Measurements from ENCODE around the gene ACAN. TPM values are rescaled to one million over a fixed set of nuclear protein-coding genes. Genes with fewer than 3 reads are reported as not detected.

The ACAN gene
- total and polyA plus RNA-seq, 9 of the 15 experiments (the other 6 are each of a cell fraction or from before 2014, with no cell fraction given) = not detected

DNA sequence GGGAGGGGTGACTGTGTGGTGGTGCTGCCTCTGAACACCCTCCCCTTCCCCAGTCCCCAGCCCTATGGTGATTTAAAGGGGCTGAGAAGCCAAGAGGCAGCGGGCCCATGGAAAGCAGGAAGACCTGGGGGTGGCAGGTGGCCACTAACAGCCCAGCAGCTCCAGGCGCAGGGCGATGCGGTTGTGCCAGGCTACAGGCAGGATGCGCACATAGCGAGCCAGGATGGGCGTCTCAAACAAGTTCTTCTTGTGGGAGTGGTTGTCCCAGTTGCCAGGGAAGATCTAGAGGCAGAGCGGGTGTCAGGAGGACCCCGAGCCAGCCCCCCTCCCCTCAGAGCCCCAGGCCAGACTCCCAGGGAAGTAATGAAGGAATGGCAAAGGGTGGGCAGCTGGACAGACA is 96.0 kb downstream of the ACAN start:
- Histone ChIP-seq H3K27ac (ENCODE audit: extremely low read depth, low read depth, low read length) (no peak overlapping the region), H3K4me1 (replicated peaks in 1 of 2; ENCODE audit: control insufficient read depth in 2 of 2, insufficient read depth in 2 of 2, low read length in 2 of 2) (peaks cover 10 to 43% of the 10 kb centered on the region in 2 experiments; a peak in 4 of 5 replicates), H3K9me1 (ENCODE audit: control insufficient read depth, insufficient read depth, low read length) (peaks cover under 1% of the 10 kb centered on the region), H4K20me1 (replicated peaks; ENCODE audit: control insufficient read depth, insufficient read depth, low read length) (no peaks in the 10 kb centered on the region), H3K27me3 (ENCODE audit: control insufficient read depth in 2 of 2, insufficient read depth in 2 of 2, low read length in 2 of 2) (no peaks in the 10 kb centered on the region), H3K36me3 (ENCODE audit: control insufficient read depth, insufficient read depth, low read length) (peaks cover 46% of the 10 kb centered on the region), H2AFZ (ENCODE audit: low read depth, low read length) (no peak overlapping the region), H3K9me3 (replicated peaks; ENCODE audit: control insufficient read depth, insufficient read depth, low read depth, low read length) (no peaks in the 10 kb centered on the region), H3K9ac (ENCODE audit: insufficient read depth in 1 of 2, low read depth in 2 of 2, low read length in 2 of 2) (peak overlapping the region in 1 of 2 experiments; percentile 78; a peak in 2 of 4 replicates), H3K4me2 (ENCODE audit: insufficient read depth, low read length) (no peak overlapping the region), H3K79me2 (ENCODE audit: control insufficient read depth, insufficient read depth, low read length) (peaks cover 1% of the 10 kb centered on the region; the same call in 1 of the 3 replicates), H3K4me3 (no peak overlapping the region)
- ChIA-PET CTCF (ENCODE audit: low intra/inter-chr PET ratio) (no interaction called here), POLR2A (interaction anchor here (0.6 kb wide), 1 partner anchor 233 kb away, joined by 3 read pairs; no protein-coding TSS in a partner anchor)
- 95% methylated on average over 5 of the region's 9 CpGs for whole genome bisulfite sequencing (ENCODE audit: insufficient coverage, low coverage, missing lambda C conversion rate)
- no peak for ATAC-seq
- in situ Hi-C loops (cut with MboI) (no loop called here), intact Hi-C loops (cut with micrococcal nuclease) (loop anchor here (5.0 kb wide), 1 partner anchor 278 kb away; no protein-coding TSS in a partner anchor)
- DNase-seq (ENCODE audit: extremely low read depth in 1 of 4, low spot score in 3 of 4) = no peak
- TF ChIP-seq ZFP1 (CRISPR knock-in tag; IDR thresholded peaks at IDR 0.05) = no peak
- TF ChIP-seq, protein P1, sequence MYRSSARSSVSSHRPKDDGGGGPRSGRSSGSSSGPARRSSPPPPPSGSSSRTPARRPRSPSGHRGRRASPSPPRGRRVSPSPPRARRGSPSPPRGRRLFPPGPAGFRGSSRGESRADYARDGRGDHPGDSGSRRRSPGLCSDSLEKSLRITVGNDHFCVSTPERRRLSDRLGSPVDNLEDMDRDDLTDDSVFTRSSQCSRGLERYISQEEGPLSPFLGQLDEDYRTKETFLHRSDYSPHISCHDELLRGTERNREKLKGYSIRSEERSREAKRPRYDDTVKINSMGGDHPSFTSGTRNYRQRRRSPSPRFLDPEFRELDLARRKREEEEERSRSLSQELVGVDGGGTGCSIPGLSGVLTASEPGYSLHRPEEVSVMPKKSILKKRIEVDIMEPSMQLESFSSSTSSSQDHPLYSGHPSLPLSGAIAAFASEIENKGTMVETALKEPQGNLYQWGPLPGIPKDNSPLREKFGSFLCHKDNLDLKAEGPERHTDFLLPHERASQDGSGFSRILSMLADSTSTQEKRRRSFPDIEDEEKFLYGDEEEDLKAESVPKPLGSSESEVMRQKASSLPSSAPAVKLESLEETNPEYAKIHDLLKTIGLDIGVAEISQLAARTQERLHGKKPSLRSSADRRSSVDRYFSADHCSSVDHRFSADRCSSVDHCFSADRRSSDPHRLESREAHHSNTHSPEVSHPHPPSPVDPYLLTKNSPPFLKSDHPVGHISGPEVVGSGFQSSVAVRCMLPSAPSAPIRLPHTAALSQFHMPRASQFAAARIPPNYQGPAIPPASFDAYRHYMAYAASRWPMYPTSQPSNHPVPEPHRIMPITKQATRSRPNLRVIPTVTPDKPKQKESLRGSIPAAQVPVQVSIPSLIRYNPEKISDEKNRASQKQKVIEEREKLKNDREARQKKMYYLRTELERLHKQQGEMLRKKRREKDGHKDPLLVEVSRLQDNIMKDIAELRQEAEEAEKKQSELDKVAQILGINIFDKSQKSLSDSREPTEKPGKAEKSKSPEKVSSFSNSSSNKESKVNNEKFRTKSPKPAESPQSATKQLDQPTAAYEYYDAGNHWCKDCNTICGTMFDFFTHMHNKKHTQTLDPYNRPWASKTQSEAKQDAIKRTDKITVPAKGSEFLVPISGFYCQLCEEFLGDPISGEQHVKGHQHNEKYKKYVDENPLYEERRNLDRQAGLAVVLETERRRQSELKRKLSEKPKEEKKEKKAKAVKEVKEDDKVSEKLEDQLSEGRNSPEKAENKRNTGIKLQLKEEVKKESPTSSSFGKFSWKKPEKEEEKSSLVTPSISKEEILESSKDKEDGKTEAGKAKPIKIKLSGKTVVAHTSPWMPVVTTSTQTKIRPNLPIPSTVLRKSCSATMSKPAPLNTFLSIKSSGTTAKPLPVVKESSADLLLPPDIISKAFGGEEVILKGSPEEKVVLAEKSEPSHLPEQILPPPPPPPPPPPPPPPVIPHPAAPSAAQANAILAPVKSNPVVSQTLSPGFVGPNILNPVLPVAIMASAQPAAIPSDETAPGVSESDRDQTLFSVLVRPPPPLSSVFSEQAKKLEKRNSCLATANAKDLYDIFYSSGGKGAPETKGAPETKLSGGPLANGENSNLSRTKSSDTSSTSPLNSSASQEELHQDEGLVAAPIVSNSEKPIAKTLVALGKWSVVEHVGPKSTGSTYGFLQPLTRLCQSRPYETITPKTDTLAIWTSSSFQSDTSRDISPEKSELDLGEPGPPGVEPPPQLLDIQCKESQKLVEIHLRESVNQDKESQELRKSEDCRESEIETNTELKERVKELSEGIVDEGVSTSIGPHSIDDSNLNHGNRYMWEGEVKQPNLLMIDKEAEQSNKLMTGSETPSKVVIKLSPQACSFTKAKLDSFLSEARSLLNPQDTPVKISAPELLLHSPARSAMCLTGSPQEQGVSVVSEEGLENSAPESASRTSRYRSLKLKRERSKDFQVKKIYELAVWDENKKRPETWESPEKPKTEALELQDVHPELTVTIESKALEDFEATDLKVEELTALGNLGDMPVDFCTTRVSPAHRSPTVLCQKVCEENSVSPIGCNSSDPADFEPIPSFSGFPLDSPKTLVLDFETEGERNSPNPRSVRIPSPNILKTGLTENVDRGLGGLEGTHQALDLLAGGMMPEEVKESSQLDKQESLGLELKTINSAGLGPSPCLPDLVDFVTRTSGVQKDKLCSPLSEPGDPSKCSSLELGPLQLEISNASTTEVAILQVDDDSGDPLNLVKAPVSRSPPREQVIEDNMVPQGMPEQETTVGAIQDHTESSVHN (IDR thresholded peaks at IDR 0.05; ENCODE audit: borderline replicate concordance in 1 of 2, low read depth in 1 of 2) = no peak
- TF ChIP-seq, protein P2, sequence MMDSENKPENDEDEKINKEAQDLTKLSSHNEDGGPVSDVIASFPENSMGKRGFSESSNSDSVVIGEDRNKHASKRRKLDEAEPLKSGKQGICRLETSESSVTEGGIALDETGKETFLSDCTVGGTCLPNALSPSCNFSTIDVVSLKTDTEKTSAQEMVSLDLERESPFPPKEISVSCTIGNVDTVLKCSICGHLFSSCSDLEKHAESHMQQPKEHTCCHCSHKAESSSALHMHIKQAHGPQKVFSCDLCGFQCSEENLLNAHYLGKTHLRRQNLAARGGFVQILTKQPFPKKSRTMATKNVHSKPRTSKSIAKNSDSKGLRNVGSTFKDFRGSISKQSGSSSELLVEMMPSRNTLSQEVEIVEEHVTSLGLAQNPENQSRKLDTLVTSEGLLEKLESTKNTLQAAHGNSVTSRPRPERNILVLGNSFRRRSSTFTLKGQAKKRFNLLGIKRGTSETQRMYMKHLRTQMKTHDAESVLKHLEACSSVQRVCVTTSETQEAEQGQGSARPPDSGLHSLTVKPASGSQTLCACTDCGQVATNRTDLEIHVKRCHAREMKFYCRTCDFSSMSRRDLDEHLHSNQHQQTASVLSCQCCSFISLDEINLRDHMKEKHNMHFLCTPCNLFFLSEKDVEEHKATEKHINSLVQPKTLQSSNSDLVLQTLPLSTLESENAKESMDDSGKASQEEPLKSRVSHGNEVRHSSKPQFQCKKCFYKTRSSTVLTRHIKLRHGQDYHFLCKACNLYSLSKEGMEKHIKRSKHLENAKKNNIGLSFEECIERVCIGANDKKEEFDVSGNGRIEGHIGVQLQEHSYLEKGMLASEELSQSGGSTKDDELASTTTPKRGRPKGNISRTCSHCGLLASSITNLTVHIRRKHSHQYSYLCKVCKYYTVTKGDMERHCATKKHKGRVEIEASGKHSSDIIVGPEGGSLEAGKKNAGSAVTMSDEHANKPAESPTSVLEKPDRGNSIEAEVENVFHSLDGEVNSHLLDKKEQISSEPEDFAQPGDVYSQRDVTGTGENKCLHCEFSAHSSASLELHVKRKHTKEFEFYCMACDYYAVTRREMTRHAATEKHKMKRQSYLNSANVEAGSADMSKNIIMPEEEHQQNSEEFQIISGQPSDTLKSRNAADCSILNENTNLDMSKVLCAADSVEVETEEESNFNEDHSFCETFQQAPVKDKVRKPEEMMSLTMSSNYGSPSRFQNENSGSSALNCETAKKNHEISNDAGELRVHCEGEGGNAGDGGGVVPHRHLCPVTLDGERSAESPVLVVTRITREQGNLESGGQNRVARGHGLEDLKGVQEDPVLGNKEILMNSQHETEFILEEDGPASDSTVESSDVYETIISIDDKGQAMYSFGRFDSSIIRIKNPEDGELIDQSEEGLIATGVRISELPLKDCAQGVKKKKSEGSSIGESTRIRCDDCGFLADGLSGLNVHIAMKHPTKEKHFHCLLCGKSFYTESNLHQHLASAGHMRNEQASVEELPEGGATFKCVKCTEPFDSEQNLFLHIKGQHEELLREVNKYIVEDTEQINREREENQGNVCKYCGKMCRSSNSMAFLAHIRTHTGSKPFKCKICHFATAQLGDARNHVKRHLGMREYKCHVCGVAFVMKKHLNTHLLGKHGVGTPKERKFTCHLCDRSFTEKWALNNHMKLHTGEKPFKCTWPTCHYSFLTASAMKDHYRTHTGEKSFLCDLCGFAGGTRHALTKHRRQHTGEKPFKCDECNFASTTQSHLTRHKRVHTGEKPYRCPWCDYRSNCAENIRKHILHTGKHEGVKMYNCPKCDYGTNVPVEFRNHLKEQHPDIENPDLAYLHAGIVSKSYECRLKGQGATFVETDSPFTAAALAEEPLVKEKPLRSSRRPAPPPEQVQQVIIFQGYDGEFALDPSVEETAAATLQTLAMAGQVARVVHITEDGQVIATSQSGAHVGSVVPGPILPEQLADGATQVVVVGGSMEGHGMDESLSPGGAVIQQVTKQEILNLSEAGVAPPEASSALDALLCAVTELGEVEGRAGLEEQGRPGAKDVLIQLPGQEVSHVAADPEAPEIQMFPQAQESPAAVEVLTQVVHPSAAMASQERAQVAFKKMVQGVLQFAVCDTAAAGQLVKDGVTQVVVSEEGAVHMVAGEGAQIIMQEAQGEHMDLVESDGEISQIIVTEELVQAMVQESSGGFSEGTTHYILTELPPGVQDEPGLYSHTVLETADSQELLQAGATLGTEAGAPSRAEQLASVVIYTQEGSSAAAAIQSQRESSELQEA (IDR thresholded peaks at IDR 0.05; ENCODE audit: low read depth) = no peak
- BruUV-seq (replicated peaks) = no TSS peak
- FAIRE-seq = no peak

All from K562 (cell line).